ENCODE data around the gene ASB10.

ASB10 gene

DNA sequence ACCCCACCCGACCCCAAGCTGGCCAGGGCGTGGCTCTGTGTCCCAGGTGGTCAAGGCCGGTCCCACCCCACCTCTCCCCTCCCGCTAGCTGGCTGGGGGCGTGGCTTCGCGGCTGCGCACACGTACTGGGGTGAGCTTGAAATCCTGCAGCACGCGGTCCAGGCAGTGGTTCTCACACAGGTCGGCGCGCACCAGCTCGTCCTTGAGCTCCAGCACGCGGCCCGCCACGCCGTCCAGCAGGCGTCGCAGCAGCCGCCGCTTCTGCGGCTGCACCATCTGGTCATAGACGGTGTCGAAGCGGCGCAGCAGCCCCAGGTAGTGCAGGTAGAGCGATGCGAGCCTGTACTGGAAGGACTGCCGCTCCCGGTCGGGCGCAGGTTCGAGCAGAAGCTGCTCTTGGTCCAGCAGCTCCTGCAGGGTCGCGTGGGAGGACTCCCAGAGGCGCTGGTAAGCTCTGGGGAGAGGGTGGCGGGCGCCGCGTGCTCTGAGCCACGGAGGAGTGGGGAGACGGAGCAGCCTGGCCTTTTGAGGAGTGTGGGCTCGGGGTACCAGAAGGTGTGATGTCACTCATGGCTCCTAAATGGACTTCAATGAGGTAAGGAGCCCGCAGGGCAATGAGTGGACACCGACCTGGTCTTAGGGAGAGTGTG, 17.5 kb upstream of the ASB10 start:
- no peak for TF ChIP-seq POLR2A (IDR thresholded peaks at IDR 0.05; ENCODE audit: low read length)
- no peak for TF ChIP-seq GATA1 (IDR thresholded peaks at IDR 0.05; ENCODE audit: low read depth, low read length)
- DNase-seq: no peak

DNA sequence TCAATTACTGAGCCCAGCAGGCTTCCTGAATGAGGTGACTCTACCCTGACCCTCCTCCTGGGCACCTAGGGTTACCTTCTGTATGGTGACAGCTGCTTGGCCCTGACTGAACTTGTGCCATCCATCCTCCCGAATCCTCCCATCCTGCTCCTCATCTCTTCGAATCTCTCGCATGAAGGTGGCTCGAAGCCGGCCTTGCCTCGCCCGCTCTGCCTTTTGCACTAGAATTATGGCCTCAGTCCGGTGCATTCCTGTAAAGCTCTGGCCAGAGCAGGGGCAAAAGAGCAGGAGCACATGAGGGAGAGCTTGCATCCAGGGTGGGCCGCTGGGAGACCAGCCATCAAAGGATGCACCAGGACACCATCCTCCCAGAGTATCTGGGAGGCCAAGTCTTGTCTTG, 15.8 kb upstream of the ASB10 start:
- TF ChIP-seq GATA1 (IDR thresholded peaks at IDR 0.05; ENCODE audit: low read depth, low read length): no peak
- no peak for DNase-seq

DNA sequence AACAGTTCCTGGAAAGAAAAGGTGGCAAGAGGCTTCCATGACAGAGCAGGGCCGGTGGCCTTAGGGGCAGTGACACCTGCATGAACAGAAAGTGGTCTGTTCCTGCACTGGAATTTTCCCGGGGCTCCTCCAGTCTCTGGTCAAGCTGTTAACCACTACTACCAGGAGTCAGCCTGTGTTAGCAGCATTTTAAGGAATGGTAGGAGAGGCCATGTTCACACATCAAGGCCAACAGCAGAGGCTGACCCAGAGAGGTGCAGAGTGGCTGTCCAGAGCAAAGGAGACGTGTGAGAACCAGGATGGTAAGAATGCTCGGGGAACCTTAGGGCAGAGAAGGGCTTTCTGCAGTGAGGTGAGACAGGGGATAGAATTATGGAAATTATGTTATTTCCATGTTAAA, 14.7 kb upstream of the ASB10 start:
- TF ChIP-seq POLR2A (IDR thresholded peaks at IDR 0.05; ENCODE audit: low read length) (no peak), GATA1 (IDR thresholded peaks at IDR 0.05; ENCODE audit: low read depth, low read length) (no peak)
- DNase-seq: no peak

DNA sequence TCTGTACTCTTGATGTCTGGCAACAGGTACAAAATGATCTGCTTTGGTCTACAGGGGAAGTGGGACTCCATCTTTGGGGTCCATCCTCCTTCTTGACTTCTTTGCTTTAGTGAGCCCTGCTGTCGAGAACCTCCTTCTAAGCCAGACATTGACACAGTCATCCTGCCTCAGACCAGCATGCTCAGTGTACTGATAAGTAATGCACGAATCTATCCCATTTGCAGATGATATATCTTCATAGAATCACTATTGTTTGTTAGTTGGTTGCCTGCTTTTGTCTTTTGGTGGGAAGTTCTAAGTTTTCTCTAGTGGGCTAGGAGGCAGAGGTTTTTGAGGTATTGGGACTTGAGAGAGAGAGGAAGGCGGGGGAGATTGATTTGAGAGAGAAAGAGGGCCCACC, 14.3 kb upstream of the ASB10 start:
- DNase-seq: no peak

DNA sequence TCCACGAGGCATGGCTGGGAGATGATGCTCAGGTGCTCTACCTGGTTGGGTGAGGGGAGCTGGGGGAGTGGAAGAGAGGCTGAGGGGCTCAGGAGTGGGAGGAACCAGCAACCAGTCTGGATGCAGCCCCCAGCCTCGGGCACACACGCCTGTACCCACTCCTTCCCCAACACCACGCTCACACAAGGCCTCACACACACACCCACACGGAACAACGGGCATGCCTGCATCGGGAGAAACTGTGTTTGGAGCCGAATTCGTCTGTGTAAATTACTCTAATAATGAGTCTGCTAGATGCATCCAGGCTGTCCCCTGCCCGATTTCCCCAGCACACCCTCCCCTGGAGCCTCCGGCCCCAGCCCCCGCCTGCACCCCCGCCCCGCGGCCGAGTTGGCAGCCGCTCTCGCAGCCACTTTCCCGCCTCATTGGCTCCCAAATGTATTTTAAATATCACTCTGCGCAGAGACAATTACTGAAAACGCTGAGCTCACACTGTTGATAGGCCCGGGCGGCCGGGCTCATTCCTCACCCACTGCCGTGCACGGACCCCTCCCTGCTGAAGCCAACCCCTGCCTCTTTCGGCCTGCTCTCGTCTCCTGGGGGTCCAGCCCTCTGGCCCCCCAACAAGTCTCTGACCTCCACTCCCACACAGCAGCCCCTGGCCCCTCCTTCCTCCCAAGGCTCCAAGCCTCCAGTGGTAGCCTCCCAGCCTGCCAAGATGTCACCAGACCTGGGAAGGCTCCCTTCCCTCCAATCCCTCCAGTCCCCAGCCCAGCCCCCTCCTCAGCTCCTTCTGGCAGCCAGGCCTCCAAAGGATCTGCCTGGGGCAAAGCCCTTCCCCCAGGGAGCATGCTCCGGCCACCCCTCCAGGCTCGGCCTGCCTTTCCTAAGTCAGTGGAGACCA, 12.1 kb upstream of the ASB10 start:
- no peak for DNase-seq
- TF ChIP-seq POLR2A (IDR thresholded peaks at IDR 0.05; ENCODE audit: low read length) (no peak), GATA1 (IDR thresholded peaks at IDR 0.05; ENCODE audit: low read depth, low read length) (no peak)

More for the DNA sequence above, 14.3 kb upstream of the ASB10 start:
- TF ChIP-seq POLR2A (IDR thresholded peaks at IDR 0.05; ENCODE audit: low read length) (no peak), GATA1 (IDR thresholded peaks at IDR 0.05; ENCODE audit: low read depth, low read length) (no peak)

DNA sequence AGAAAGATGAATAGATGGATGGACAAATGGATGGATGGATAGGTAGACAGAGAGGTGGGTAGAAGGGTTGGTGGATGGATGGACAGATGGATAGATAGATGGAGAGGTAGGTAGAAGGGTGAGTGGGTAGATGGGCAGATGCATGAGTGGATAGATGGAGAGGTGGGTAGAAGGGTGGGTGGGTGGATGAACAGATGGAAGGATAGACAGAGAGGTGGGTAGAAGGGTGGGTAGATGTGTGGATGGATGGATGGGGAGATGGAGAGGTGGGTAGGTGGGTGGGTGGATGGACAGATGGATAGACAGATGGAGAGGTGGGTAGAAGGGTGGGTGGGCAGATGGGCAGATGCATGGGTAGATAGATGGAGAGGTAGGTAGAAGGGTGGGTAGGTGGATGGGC, 10.9 kb upstream of the ASB10 start:
- no peak for DNase-seq
- TF ChIP-seq GATA1 (IDR thresholded peaks at IDR 0.05; ENCODE audit: low read depth, low read length) (no peak), POLR2A (IDR thresholded peaks at IDR 0.05; ENCODE audit: low read length) (no peak)

DNA sequence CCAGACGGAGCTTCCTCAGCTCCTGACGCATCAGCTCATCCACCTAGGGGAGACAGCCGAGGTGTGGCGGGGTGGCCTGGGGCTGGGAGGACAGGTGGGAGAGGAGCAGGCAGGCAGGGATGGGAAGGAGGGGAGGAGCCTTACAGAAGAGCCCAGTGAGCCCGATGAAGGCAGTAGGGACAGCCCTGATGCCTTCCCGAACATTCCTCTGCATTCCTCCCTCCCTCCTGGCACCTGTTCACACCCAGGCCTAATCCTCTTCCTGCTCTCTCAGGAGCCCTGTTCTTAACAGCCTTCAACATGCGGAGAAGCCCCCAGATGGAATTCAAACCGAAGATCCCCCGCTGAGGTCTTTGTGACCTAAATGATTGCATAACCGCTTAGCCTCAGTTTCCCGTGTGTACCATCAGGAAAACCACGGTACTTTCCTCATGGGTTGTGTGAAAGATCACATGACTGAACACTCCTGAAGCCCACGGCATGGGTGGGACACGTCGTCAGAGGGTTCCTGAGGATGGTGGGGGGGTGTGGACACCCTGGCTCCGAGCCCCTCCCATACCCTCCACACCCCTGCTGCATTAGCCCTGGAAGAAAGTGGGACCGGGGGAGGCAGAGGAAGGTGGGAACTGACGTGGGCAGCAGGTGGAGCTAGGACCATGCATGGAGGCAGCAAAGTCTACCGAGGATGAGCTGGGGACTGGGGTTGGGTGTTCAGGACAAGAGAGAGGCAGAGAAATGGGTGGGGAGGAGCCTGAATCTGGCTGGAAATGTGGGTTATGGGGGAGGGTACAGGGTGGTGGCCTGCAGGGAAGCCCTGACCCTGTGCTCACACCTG, 8.8 kb upstream of the ASB10 start:
- TF ChIP-seq POLR2A (IDR thresholded peaks at IDR 0.05; ENCODE audit: low read length): no peak
- no peak for TF ChIP-seq GATA1 (IDR thresholded peaks at IDR 0.05; ENCODE audit: low read depth, low read length)
- no peak for DNase-seq

DNA sequence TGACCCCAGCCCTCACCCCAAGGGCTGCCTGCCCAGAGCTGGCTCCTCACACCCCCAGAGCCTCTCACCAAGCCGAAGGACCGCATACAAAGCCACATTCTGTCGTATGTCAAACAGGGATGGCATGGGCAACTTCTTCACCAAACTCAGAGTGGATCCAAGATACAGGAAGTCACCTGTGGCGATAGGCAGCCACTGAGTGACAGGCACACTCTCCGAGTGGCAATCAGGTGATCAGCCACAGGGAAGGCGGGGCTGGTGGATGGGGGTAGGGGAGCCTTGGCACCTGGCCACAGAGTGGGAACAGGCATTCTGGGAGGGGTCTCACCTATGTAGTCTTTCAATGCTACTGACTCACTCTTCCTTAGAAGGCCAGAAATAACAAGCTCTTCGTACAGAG, 7.1 kb upstream of the ASB10 start:
- TF ChIP-seq POLR2A (IDR thresholded peaks at IDR 0.05; ENCODE audit: low read length): no peak
- TF ChIP-seq GATA1 (IDR thresholded peaks at IDR 0.05; ENCODE audit: low read depth, low read length): no peak
- no peak for DNase-seq

DNA sequence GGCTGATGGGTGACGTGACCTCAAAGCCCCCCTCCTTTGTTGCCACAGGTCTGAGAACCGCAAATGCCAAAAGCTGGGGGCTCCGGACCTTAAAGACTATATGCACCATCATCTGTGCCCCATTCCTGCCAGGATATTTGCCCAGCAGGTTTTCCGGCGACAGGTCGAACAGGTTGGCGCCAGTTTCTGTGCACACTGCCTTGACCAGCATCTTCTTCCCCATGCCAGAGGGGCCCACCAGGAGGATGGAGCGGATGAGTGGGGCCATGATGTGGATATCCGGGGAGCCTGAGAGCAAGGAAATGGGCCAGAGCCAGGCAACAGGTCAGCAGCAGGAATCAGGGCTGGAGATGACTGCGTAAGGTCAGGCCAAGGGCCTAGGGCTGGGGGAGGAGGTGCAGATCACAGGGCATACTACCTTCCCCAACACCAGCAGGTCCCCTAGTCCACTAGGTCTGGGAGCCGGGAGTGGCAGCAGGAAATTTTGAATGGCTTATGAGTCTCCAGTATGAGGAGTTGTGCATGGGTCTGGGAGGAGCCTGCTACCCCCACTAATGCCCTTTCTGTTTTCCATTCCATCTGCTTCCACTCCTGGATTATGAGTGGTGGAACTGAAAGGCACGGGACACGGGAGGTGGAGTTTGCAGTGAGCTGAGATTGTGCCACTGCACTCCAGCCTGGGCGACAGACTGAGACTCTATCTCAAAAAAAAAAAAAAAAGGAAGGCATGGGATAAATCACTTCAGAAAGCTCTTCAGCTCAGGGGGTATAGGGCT, 6.3 kb upstream of the ASB10 start:
- DNase-seq: no peak
- TF ChIP-seq GATA1 (IDR thresholded peaks at IDR 0.05; ENCODE audit: low read depth, low read length) (no peak), POLR2A (IDR thresholded peaks at IDR 0.05; ENCODE audit: low read length) (no peak)

DNA sequence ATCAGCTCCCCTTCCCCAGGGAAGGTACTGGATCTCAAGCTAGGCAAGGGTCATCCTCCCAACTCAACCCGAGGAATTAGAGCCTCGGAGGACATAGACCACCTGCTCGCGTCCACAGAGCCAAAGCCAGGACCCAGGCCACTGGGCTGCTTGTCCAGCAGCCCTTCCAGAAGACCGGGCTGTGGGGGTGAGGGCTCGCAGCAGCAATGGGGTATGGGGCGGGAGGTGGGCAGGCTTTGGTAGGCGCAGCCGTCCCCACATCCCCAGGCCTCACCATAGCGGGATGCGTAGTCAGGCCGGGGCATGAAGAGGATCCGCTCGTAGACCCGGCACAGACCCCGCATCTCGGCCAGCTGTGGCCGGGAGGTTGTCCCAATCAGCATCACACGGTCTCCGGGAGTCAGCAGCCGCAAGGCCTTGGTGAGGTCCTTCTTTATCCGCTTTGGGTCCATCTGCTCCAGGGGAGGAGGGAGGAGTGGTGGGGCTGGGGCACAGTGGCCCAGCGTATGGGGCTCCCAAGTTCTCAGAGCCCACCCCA, 5.0 kb upstream of the ASB10 start:
- no peak for TF ChIP-seq GATA1 (IDR thresholded peaks at IDR 0.05; ENCODE audit: low read depth, low read length)
- no peak for TF ChIP-seq POLR2A (IDR thresholded peaks at IDR 0.05; ENCODE audit: low read length)
- no peak for DNase-seq

DNA sequence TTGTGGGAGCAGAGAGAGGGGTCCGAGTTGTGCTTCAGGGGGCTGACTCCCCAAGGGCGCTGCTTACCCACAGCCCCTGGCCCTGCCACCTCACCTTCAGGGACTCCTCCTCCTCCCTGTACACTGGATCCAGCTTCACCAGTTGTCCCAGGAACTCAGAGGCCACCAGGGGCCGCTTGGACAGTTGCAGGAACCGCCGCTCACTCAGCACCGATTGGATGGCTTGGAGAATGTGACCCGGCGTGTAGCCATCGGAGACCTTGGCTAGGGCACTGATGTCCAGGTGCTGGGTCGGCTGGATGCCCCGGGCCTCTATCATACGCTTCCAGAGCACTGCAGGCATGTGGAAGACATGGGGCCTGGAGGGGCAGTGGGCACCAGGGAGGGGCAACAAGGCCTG, 4.5 kb upstream of the ASB10 start:
- no peak for DNase-seq
- TF ChIP-seq POLR2A (IDR thresholded peaks at IDR 0.05; ENCODE audit: low read length) (no peak), GATA1 (IDR thresholded peaks at IDR 0.05; ENCODE audit: low read depth, low read length) (no peak)

DNA sequence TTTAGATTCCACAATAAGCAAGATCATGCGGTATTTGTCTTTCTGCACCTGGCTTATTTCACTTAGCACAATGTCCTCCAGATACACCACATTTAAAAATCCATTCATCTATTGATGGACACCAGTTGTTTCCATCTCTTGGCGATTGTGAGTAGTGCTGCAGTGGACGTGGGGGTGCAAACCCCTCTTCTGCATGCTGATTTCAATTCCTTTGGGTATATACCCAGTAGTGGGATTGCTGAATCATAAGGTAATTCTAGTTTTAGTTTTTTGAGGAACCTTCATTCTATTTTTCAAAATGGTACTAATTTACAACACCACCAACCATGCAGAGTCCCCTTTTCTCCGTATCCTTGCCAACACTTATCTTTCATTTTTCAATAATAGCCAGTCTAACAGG, 2.0 kb upstream of the ASB10 start:
- TF ChIP-seq GATA1 (IDR thresholded peaks at IDR 0.05; ENCODE audit: low read depth, low read length): no peak
- no peak for TF ChIP-seq POLR2A (IDR thresholded peaks at IDR 0.05; ENCODE audit: low read length)
- no peak for DNase-seq

DNA sequence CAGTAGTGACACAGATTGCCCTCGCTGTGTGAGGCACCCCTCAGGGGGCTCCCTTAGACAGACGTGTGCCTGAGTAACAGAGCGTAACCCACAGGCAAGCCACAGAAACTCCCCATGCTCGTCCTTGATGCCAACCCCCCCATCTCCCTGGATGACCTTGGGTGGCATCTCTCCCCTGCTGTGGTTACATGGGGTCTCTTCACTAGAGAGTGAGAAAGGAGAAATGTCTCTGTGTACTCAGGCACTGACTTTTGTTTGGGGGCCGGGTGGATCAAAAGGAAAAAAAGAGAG, 1.1 kb upstream of the ASB10 start:
- TF ChIP-seq POLR2A (IDR thresholded peaks at IDR 0.05; ENCODE audit: low read length) (no peak), GATA1 (IDR thresholded peaks at IDR 0.05; ENCODE audit: low read depth, low read length) (no peak)
- DNase-seq: no peak

Data from erythroblast (primary cell).